GM21786 (cell line): ENCODE measurements around the gene HRH1.
"Not testable (repeated sequence)": the region's sequence is repeated elsewhere in the genome, so short reads cannot be mapped to it uniquely, and the experiment has no call there.

ENCODE experiments used
- ATAC-seq: cut with Tn5 transposase; IDR thresholded peaks from one replicate; pipeline ENCODE4 v1.9.1; 2021; ENCODE audit not compliant: unreplicated experiment

HRH1 gene

GRCh38 chr3:11154036-11154952, at the start of gene HRH1:
TSS of gene HRH1 (plus strand) at chr3:11154493. CDS start at chr3:11259038, 104,545 bp downstream.
- no peak for ATAC-seq

- ATAC-seq = not testable (repeated sequence)
These were observed 41.0 kb upstream of the HRH1 start for GRCh38 chr3:11113316-11113715.

- ATAC-seq = no peak
These were observed 38.7 kb upstream of the HRH1 start for GRCh38 chr3:11115548-11115947.

- ATAC-seq = no peak
These were observed 37.8 kb upstream of the HRH1 start for GRCh38 chr3:11116336-11117059.

GRCh38 chr3:11117591-11117990, 36.7 kb upstream of the HRH1 start:
- ATAC-seq = no peak

GRCh38 chr3:11118181-11118682, 36.1 kb upstream of the HRH1 start:
- ATAC-seq = no peak

- ATAC-seq = no peak
These were observed 34.0 kb upstream of the HRH1 start for GRCh38 chr3:11120091-11120805.

- ATAC-seq = no peak
These were observed 27.6 kb upstream of the HRH1 start for GRCh38 chr3:11126653-11127052.

- no peak for ATAC-seq
These were observed 25.3 kb upstream of the HRH1 start for GRCh38 chr3:11128682-11129632.

GRCh38 chr3:11130385-11130784, 23.9 kb upstream of the HRH1 start:
- no peak for ATAC-seq

GRCh38 chr3:11131371-11131770, 22.9 kb upstream of the HRH1 start:
- no peak for ATAC-seq

- ATAC-seq = not testable (repeated sequence)
These were observed 22.4 kb upstream of the HRH1 start for GRCh38 chr3:11131886-11132285.

GRCh38 chr3:11132861-11133260, 21.4 kb upstream of the HRH1 start:
- no peak for ATAC-seq

GRCh38 chr3:11134794-11135193, 19.5 kb upstream of the HRH1 start:
- no peak for ATAC-seq

- no peak for ATAC-seq
These were observed 18.2 kb upstream of the HRH1 start for GRCh38 chr3:11136116-11136515.

GRCh38 chr3:11136830-11137626, 17.3 kb upstream of the HRH1 start:
- no peak for ATAC-seq

GRCh38 chr3:11137627-11137959, 16.7 kb upstream of the HRH1 start:
- ATAC-seq = no peak

- no peak for ATAC-seq
These were observed 15.9 kb upstream of the HRH1 start for GRCh38 chr3:11138371-11138770.

- peak; percentile 99 for ATAC-seq
These were observed 14.1 kb upstream of the HRH1 start for GRCh38 chr3:11140030-11140712.
